SU-DHL-6 (cell line): ENCODE measurements around the gene CARD11.

Experiments
- H2AFZ ChIP-seq: fragments of 200-600 bp; sonication (generic); 2 replicates; pipeline ENCODE4 v1.6.1; 2014; ENCODE audit warnings: low read depth, mild to moderate bottlenecking, moderate library complexity, mixed read lengths, antibody characterized with exemption, low read length; ENCODE audit not compliant: severe bottlenecking
- H3F3A ChIP-seq: fragments of 200-600 bp; shearing (Covaris generic); 2 replicates; pipeline ENCODE4 v1.6.0; 2016; ENCODE audit warnings: antibody characterized with exemption, mild to moderate bottlenecking; ENCODE audit not compliant: insufficient read depth
- H3K27ac ChIP-seq: fragments of 200-600 bp; sonication (generic); 2 replicates; pipeline ENCODE4 v1.5.1; 2016; ENCODE audit warnings: low read depth, mild to moderate bottlenecking, low read length, moderate library complexity, mixed read lengths
- H3K27me3 ChIP-seq: fragments of 200-600 bp; sonication (generic), shearing (Covaris generic); 2 replicates; pipeline ENCODE4 v1.6.0; 2014; ENCODE audit warnings: mild to moderate bottlenecking, low read length
- H3K36me3 ChIP-seq: fragments of 200-600 bp; sonication (generic); 2 replicates; pipeline ENCODE4 v1.6.1; 2014; ENCODE audit warnings: mild to moderate bottlenecking, low read length, mixed read lengths
- H3K4me2 ChIP-seq: fragments of 300-600, 200-600 bp; shearing (Covaris generic), sonication (generic); 2 replicates; pipeline ENCODE4 v1.6.0; 2014; ENCODE audit warnings: low read length, low read depth, mild to moderate bottlenecking; ENCODE audit not compliant: poor library complexity, severe bottlenecking
- H3K4me3 ChIP-seq: fragments of 200-600 bp; sonication (generic); 2 replicates; pipeline ENCODE4 v1.5.1; 2014; ENCODE audit warnings: antibody characterized with exemption, low read length, mild to moderate bottlenecking, mixed read lengths; ENCODE audit not compliant: insufficient read depth, poor library complexity, severe bottlenecking
- H3K79me2 ChIP-seq: fragments of 200-600 bp; sonication (generic); 2 replicates; pipeline ENCODE4 v1.6.1; 2014; ENCODE audit warnings: mild to moderate bottlenecking, low read length, moderate library complexity; ENCODE audit not compliant: insufficient read depth
- H3K9ac ChIP-seq: fragments of 200-600 bp; sonication (generic); 2 replicates; pipeline ENCODE4 v1.7.0; 2014; ENCODE audit warnings: mild to moderate bottlenecking, low read length
- H3K9me2 ChIP-seq: fragments of 200-600 bp; sonication (generic); replicated peaks from 2 replicates; pipeline ENCODE4 v1.6.1; 2014; ENCODE audit warnings: low read length; ENCODE audit not compliant: insufficient read depth
- H3K9me3 ChIP-seq: fragments of 200-600 bp; sonication (generic); 2 replicates; pipeline ENCODE4 v1.6.1; 2014; ENCODE audit warnings: low read length, mixed read lengths; ENCODE audit not compliant: insufficient read depth
- H4K20me1 ChIP-seq: fragments of 200-600 bp; sonication (generic); 2 replicates; pipeline ENCODE4 v1.6.1; 2014; ENCODE audit warnings: low read depth, mild to moderate bottlenecking, antibody characterized with exemption, low read length, moderate library complexity, mixed read lengths
- EZH2phosphoT487 ChIP-seq: fragments of 200-600 bp; sonication (generic), shearing (Covaris generic); conservative IDR thresholded peaks from 2 replicates; pipeline ENCODE4 v1.6.1; 2018; ENCODE audit warnings: mild to moderate bottlenecking, antibody characterized with exemption, low read length, moderate library complexity, mixed read lengths
- TF ChIP-seq, protein P1 (sequence below): fragments of 200-600 bp; sonication (generic); IDR thresholded peaks from one replicate; pipeline ENCODE4 v1.5.1; 2017; ENCODE audit warnings: antibody characterized with exemption, mild to moderate bottlenecking, low read length, moderate library complexity; ENCODE audit not compliant: insufficient read depth, poor library complexity, severe bottlenecking

The CARD11 gene

DNA sequence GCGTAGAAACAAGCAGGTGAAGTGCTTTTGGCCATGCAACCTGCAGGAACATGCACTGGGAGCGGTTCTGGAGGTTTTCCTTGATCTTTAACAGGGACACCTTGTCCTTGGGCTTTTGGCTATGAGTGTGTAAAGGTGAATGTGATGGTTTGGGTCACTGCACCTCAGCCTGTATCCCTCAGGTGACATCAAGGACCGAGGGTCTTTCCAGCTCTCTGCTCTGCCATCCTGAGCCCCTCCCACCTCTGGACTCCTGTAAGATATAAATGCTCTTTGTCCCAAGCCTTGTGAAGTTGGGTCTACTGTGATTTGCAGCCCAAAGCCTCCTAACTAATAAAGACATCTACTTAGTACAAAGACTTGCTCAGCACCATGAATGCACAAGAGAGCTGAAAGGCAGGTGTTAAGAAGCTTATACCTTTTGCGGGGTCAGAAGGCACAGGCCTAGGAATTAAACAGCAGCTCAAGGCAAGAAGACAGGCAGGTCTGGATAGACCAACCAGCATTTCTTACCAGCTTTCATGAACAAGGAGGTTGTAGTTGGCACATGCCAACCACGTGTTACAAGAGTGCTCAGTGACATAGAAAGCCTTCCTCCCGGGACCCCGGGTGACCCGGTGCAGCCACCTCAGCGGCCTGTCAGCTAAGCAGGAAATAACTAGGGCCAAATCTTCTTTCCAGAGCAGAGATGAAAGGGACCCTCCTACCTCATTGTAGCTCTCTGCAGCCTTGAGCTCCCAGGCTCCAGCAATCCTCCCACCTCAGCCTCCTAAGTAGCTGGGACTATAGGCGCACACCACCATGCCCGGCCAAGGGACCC is 89.9 kb downstream of the CARD11 start:
- H3K79me2 ChIP-seq = no peaks in the 10 kb centered on the region
- no peak overlapping the region for H3K4me3 ChIP-seq
- peaks cover 18% of the 10 kb centered on the region for H3K36me3 ChIP-seq
- H3K4me2 ChIP-seq = no peak overlapping the region
- H4K20me1 ChIP-seq = no peaks in the 10 kb centered on the region
- H3K27ac ChIP-seq = no peak overlapping the region
- no peaks in the 10 kb centered on the region for H3K9me3 ChIP-seq
- no peak overlapping the region for H3K9ac ChIP-seq
- H3K9me2 ChIP-seq = no peaks in the 10 kb centered on the region
- H2AFZ ChIP-seq = no peak overlapping the region
- TF ChIP-seq, protein P1, sequence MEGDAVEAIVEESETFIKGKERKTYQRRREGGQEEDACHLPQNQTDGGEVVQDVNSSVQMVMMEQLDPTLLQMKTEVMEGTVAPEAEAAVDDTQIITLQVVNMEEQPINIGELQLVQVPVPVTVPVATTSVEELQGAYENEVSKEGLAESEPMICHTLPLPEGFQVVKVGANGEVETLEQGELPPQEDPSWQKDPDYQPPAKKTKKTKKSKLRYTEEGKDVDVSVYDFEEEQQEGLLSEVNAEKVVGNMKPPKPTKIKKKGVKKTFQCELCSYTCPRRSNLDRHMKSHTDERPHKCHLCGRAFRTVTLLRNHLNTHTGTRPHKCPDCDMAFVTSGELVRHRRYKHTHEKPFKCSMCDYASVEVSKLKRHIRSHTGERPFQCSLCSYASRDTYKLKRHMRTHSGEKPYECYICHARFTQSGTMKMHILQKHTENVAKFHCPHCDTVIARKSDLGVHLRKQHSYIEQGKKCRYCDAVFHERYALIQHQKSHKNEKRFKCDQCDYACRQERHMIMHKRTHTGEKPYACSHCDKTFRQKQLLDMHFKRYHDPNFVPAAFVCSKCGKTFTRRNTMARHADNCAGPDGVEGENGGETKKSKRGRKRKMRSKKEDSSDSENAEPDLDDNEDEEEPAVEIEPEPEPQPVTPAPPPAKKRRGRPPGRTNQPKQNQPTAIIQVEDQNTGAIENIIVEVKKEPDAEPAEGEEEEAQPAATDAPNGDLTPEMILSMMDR = no peak
- TF ChIP-seq EZH2phosphoT487 = no peak
- no peaks in the 10 kb centered on the region for H3F3A ChIP-seq
- H3K27me3 ChIP-seq = no peaks in the 10 kb centered on the region

DNA sequence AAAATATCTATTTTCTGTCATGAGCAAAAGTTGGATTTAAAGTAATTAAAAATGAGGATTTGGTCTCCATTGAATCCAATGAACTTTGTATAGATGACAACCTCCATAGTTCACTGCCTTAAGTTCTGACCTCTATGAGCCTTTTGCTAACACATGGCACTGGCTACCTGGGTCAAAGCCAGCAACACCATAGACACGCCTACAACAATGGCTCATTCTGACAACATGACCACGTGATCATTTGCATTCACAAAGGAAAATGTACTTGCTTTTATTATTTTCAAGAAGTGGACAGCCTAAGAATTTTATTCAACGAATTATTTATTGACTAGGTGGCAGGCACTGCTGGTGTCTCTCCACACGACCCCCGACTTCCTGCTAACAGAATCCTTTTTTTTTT is 90.6 kb downstream of the CARD11 start:
- Histone ChIP-seq H3K36me3 (peaks cover 18% of the 10 kb centered on the region), H4K20me1 (no peaks in the 10 kb centered on the region), H3K27me3 (no peaks in the 10 kb centered on the region), H2AFZ (no peak overlapping the region), H3K4me2 (no peak overlapping the region), H3F3A (no peaks in the 10 kb centered on the region), H3K79me2 (no peaks in the 10 kb centered on the region), H3K27ac (no peak overlapping the region), H3K9me2 (no peaks in the 10 kb centered on the region), H3K4me3 (no peak overlapping the region), H3K9ac (no peak overlapping the region), H3K9me3 (no peaks in the 10 kb centered on the region)
- no peak for TF ChIP-seq EZH2phosphoT487
- TF ChIP-seq, protein P1 = no peak

DNA sequence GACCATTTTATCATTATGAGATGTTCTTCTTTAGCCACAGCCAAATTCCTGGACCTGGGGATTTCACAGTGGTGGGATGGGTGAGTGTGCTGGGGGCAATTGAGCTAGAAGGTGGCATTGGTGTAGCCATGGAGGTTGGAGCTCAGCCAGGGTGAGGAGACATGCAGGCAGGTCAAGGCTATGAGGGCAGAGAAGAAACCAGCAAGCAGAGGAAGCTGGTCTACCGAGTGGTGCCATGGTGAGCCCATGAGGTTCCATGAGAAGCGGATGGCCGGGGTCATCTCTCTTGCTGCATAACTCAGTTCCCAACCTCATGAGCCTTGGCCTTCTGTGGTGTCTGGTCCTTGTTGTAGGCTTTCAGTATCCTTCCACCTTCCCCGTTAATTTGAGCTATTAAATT is 91.4 kb downstream of the CARD11 start:
- Histone ChIP-seq H3K27ac (no peak overlapping the region), H2AFZ (no peak overlapping the region)

More for the DNA sequence above, 91.4 kb downstream of the CARD11 start:
- Histone ChIP-seq H3K9me3 (no peaks in the 10 kb centered on the region), H4K20me1 (no peaks in the 10 kb centered on the region), H3K36me3 (peaks cover 18% of the 10 kb centered on the region), H3K4me3 (no peak overlapping the region), H3K9me2 (no peaks in the 10 kb centered on the region), H3K4me2 (no peak overlapping the region), H3K27me3 (no peaks in the 10 kb centered on the region), H3F3A (no peaks in the 10 kb centered on the region), H3K79me2 (no peaks in the 10 kb centered on the region), H3K9ac (no peak overlapping the region)
- TF ChIP-seq, protein P1 = no peak
- no peak for TF ChIP-seq EZH2phosphoT487
